ENCODE data around the gene RAB36.

The RAB36 gene

GRCh38 chr22:23100124-23100801, 45.0 kb upstream of the RAB36 start:
- TF ChIP-seq CTCF (conservative IDR thresholded peaks at IDR 0.05; ENCODE audit: low read depth, low read length), result no peak
- no peak overlapping the region for H3K4me3 ChIP-seq (ENCODE audit: low read length)
- DNase-seq (ENCODE audit: low read depth), result no peak

DNA sequence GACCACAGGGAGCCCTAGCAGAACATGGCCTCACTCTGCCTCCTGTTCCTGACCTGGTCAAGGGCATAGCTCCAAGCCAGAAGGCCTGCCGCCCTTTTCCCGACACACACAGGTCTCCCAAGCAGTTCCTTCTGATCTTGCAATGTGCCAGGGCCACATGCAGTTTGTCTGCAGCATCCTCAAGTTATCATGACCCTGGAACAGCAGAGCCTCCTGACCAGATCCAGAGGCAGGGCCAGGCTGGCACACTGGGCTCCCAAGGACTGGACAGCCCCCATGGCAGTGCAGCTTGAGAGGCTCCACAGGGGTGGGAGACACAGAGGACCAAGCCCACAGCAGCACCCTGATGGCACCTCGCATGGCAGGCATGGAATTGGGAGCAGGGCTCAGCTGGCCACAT, 43.8 kb upstream of the RAB36 start:
- TF ChIP-seq CTCF (conservative IDR thresholded peaks at IDR 0.05; ENCODE audit: low read depth, low read length), result no peak
- DNase-seq (ENCODE audit: low read depth), result no peak
- no peak overlapping the region for H3K4me3 ChIP-seq (ENCODE audit: low read length)

GRCh38 chr22:23102002-23102655, 43.1 kb upstream of the RAB36 start:
- no peak overlapping the region for H3K4me3 ChIP-seq (ENCODE audit: low read length)
- no peak for TF ChIP-seq CTCF (conservative IDR thresholded peaks at IDR 0.05; ENCODE audit: low read depth, low read length)
- DNase-seq (ENCODE audit: low read depth), result no peak

- no peak overlapping the region for H3K4me3 ChIP-seq (ENCODE audit: low read length)
- TF ChIP-seq CTCF (conservative IDR thresholded peaks at IDR 0.05; ENCODE audit: low read depth, low read length), result no peak
- DNase-seq (ENCODE audit: low read depth), result no peak
These were observed 42.5 kb upstream of the RAB36 start for GRCh38 chr22:23102776-23103175.

DNA sequence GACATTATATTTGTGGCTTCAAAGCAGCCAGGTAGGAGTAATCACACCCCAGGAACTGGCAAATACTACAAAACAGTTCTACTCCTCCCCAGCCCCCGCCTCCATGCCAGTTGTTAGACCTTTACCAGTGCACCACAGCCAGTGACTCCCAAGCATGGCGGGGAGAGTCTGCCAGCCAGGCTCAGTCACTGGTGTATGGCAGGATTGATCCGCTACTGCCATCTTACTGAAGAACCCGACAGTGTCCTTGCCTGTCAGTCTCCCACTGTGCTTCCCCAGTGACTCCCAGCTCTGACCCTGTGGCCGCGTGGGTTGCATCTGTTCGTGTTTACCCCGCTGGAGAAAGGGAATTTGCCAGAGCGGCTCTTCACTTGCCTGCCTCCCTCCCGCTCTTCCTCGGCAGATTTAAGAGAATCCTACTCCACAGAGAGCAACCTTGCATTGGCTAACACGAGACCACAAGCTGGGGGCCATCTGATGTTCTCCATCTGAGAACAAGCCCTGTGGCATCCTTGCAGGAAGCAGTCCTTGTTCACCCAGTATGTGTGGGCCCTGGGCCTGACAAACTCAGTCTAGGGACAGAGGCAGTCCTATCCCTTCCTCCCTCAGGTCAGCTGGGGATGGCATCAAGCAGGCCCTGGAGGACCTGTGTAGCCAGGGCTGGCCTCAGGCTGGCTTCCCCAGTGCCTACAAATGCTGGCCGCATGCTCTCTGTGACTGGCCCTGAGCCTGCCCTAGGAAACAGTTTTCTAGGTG, 41.9 kb upstream of the RAB36 start:
- TF ChIP-seq CTCF (conservative IDR thresholded peaks at IDR 0.05; ENCODE audit: low read depth, low read length), result no peak
- no peak overlapping the region for H3K4me3 ChIP-seq (ENCODE audit: low read length)
- DNase-seq (ENCODE audit: low read depth), result no peak

GRCh38 chr22:23104187-23104971, 40.9 kb upstream of the RAB36 start:
- DNase-seq (ENCODE audit: low read depth), result peak; percentile 60
- no peak for TF ChIP-seq CTCF (conservative IDR thresholded peaks at IDR 0.05; ENCODE audit: low read depth, low read length)
- no peak overlapping the region for H3K4me3 ChIP-seq (ENCODE audit: low read length)
